Activated T-helper 1 cell treated with anti-CD3 and anti-CD28 coated beads, Interleukin-12 subunit alpha, Interleukin-12 subunit beta, Interleukin-2, Interleukin-4 antibody, amounts not matched to agents 30 ng/mL and 10 ng/mL and 1 ng/mL, durations not matched to agents 14 hours and 24 hours and 36 hours (primary cell): ENCODE data around the gene ADAMTS10. TPM values are rescaled to one million over a fixed set of nuclear protein-coding genes. Genes with fewer than 3 reads are reported as not detected.
"Not testable (repeated sequence)": the region's sequence is repeated elsewhere in the genome, so short reads cannot be mapped to it uniquely, and the experiment has no call there.

Experiments used
- DNase-seq: peaks from one replicate; pipeline ENCODE4 v3.0.0; 2021; ENCODE audit warnings: low spot score
- H3K27ac Mint-ChIP-seq: one replicate; pipeline ENCODE4 v1.8.0; 2021; ENCODE audit warnings: mild to moderate bottlenecking, mixed read lengths
- H3K27me3 Mint-ChIP-seq: one replicate; pipeline ENCODE4 v1.8.0; 2022; ENCODE audit warnings: mild to moderate bottlenecking, moderate library complexity, mixed read lengths; ENCODE audit not compliant: insufficient read depth
- H3K36me3 Mint-ChIP-seq: one replicate; pipeline ENCODE4 v1.8.0; 2021; ENCODE audit warnings: low read depth, mixed read lengths
- H3K4me1 Mint-ChIP-seq: one replicate; pipeline ENCODE4 v1.8.0; 2021; ENCODE audit warnings: low read depth, mixed read lengths
- H3K4me3 Mint-ChIP-seq: one replicate; pipeline ENCODE4 v1.8.0; 2021; ENCODE audit warnings: mild to moderate bottlenecking, moderate library complexity, mixed read lengths
- H3K9me3 Mint-ChIP-seq: one replicate; pipeline ENCODE4 v1.8.0; 2021; ENCODE audit warnings: mixed read lengths
- intact Hi-C: fragments of 100-400 bp; cut with micrococcal nuclease; formaldehyde crosslinking; loops from one replicate; pipeline ENCODE4 v1.15.1; 2024
- total RNA-seq: library from RNA; stranded (reverse); gene quantifications from 2 replicates; pipeline ENCODE4 v1.2.3, GENCODE V29; 2022

ADAMTS10 gene
- total RNA-seq, 1 donor from 2014 or later = 3.3 TPM

- Mint-ChIP-seq H3K27ac (no peak overlapping the region), H3K36me3 (no peaks in the 10 kb centered on the region), H3K9me3 (no peaks in the 10 kb centered on the region), H3K27me3 (peaks cover 14% of the 10 kb centered on the region), H3K4me1 (no peaks in the 10 kb centered on the region), H3K4me3 (no peak overlapping the region)
- DNase-seq = no peak
- intact Hi-C loops = no loop called here
Observed at GRCh38 chr19:8639821-8640401, 29.4 kb upstream of the ADAMTS10 start.

DNA sequence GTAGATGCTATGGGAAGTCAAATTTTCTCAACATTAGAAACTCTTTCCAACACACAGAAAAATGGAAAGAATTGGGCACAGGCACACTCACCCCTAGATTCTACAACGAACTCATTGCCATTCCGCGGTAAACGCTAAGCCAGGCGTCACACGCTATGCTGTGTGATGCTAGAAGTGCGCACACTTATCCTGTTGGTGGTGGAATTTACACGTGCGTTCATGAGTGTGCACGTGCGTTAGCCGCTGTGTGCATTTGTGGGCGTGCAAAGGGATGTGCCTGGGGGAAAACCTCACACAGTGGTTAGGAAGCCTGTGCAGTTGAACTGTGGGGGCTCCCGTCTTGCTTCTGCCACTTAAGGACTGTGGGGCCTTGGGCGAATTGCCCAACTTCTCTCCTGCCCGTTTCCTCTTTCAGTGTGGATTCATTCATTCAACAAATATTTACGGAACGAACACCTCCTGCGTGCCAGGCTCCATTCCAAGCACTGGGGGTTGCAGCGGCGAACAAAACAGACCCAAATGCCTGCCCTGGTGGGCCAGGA is 27.6 kb upstream of the ADAMTS10 start:
- H3K36me3 Mint-ChIP-seq = no peaks in the 10 kb centered on the region
- DNase-seq = no peak
- H3K9me3 Mint-ChIP-seq = no peaks in the 10 kb centered on the region
- H3K27ac Mint-ChIP-seq = no peak overlapping the region
- intact Hi-C loops = no loop called here
- H3K4me3 Mint-ChIP-seq = no peak overlapping the region
- no peaks in the 10 kb centered on the region for H3K4me1 Mint-ChIP-seq
- peaks cover 12% of the 10 kb centered on the region for H3K27me3 Mint-ChIP-seq

- H3K27ac Mint-ChIP-seq, H3K36me3 Mint-ChIP-seq, H3K4me3 Mint-ChIP-seq, H3K4me1 Mint-ChIP-seq, DNase-seq, intact Hi-C loops, H3K9me3 Mint-ChIP-seq: not testable (repeated sequence)
- peaks cover 12% of the 10 kb centered on the region for H3K27me3 Mint-ChIP-seq
Observed at GRCh38 chr19:8637070-8637469, 26.6 kb upstream of the ADAMTS10 start.

- Mint-ChIP-seq H3K27ac (no peak overlapping the region), H3K4me3 (no peak overlapping the region), H3K36me3 (no peaks in the 10 kb centered on the region)
Observed at GRCh38 chr19:8635422-8635821, 24.9 kb upstream of the ADAMTS10 start.

DNA sequence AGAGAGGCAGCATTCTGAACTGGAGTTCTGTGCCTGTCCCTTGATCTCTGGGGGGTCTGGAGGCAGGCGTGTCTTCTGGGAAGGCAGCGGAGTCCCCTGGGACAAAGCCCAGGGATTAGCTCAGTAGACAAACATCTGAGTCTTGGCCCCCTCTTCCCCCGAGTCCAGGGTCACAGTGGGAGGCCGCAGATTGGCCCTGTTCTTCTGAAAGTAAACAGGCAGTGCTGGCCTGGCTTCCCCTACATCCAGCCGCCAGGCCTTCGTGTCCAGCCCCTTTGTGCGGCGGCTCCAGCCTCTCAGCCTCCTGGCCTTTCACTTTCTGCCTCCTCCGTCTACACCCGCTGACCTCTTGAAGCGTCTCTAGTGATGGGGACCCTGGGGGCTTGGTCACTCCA is 20.9 kb upstream of the ADAMTS10 start:
- Mint-ChIP-seq H3K4me1 (no peaks in the 10 kb centered on the region), H3K36me3 (no peaks in the 10 kb centered on the region), H3K27me3 (peaks cover 4% of the 10 kb centered on the region), H3K4me3 (no peak overlapping the region), H3K27ac (no peak overlapping the region), H3K9me3 (no peaks in the 10 kb centered on the region)
- intact Hi-C loops = no loop called here
- no peak for DNase-seq

More at GRCh38 chr19:8635422-8635821, 24.9 kb upstream of the ADAMTS10 start:
- no peak for DNase-seq
- peaks cover 13% of the 10 kb centered on the region for H3K27me3 Mint-ChIP-seq
- no peaks in the 10 kb centered on the region for H3K9me3 Mint-ChIP-seq
- no peaks in the 10 kb centered on the region for H3K4me1 Mint-ChIP-seq
- intact Hi-C loops = no loop called here

DNA sequence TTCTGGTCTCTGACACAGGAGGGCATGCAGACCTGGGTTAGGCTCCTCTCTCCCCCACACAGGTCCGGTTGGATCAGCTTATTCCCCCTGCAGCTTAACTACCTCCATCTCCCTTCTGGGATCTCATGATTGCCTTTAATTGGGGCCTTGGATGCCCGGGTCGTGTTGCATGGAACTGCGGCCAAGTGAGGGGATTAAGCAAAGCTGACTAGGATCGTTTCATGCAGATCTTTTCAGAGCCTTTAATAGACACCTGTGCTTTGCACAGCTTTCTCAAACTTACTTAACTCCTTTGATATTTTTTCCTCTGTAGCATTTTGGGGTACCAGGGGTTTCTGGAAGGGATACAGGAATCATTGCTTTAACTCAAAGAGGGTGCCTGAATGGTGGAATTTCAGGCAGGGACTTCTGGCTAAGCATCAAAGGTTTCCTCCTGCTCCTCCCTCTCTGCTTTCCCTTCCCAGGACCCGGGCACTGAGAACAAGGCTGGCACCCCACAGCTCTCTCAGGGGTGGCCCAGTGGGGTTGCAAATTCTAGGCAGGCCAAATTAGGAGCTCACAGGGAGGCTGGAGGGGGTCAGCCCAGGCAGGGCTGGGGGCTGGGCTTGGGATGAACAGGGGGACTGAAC is 20.4 kb upstream of the ADAMTS10 start:
- H3K4me1 Mint-ChIP-seq = no peaks in the 10 kb centered on the region
- no peaks in the 10 kb centered on the region for H3K9me3 Mint-ChIP-seq
- no peak for DNase-seq
- intact Hi-C loops = no loop called here
- H3K27me3 Mint-ChIP-seq = peaks cover 4% of the 10 kb centered on the region
- no peak overlapping the region for H3K4me3 Mint-ChIP-seq
- no peak overlapping the region for H3K27ac Mint-ChIP-seq
- no peaks in the 10 kb centered on the region for H3K36me3 Mint-ChIP-seq

- intact Hi-C loops = no loop called here
- H3K27ac Mint-ChIP-seq = no peak within 1 kb of the TSS
Observed at GRCh38 chr19:8629996-8630683, 19.6 kb upstream of the ADAMTS10 start, which contains the start of gene NFILZ. Gene NFILZ (plus strand): TSS chr19:8630633. CDS start chr19:8676766, 46,133 bp downstream.

DNA sequence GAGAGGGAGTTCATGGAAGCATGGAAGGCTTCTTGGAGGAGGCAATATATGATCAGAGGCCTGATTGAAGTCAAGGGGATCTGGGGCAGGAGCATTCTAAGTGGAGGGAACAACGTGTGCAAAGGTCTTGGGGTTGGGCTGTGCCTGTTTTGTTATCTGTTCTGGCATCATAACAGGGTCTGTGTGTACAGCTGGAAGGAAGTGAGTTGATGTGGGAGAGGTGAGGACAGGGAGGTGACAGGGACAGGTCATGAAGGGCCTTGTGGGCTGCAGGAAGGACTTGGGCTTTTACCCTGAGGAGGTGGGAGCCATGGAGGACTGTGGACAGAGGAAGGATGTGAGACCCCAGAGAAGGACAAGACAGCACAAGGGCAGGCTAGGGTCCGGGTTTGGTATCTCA is 18.7 kb upstream of the ADAMTS10 start:
- no peak for DNase-seq
- Mint-ChIP-seq H3K36me3 (no peaks in the 10 kb centered on the region), H3K27me3 (peaks cover 2% of the 10 kb centered on the region), H3K27ac (no peak overlapping the region), H3K4me1 (no peaks in the 10 kb centered on the region), H3K9me3 (no peaks in the 10 kb centered on the region), H3K4me3 (no peak overlapping the region)
- intact Hi-C loops = no loop called here

More at GRCh38 chr19:8629996-8630683, 19.6 kb upstream of the ADAMTS10 start, which contains the start of gene NFILZ:
- H3K9me3 Mint-ChIP-seq = no peaks in the 10 kb centered on the region
- DNase-seq = no peak
- H3K36me3 Mint-ChIP-seq = no peaks in the 10 kb centered on the region
- no peak within 1 kb of the TSS for H3K4me3 Mint-ChIP-seq
- peaks cover 2% of the 10 kb centered on the region for H3K27me3 Mint-ChIP-seq
- no peaks in the 10 kb centered on the region for H3K4me1 Mint-ChIP-seq

- peaks cover 2% of the 10 kb centered on the region for H3K27me3 Mint-ChIP-seq
- intact Hi-C loops = no loop called here
Observed at GRCh38 chr19:8626842-8627241, 16.3 kb upstream of the ADAMTS10 start.

DNA sequence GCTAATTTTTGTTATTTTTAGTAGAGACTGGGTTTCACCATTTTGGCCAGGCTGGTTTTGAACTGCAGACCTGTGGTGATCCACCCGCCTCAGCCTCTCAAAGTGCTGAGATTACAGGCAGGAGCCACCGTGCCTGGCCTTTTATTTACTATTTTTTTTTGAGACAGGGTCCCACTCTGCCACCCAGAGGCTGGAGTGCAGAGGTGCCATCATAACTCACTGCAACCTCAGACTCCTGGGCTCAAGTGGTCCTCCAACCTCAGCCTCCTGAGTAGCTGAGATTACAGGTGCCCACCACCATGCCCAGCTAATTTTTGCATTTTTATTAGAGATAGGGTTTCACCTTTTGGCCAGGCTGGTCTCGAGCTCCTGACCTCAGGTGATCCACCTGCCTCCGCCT is 12.4 kb upstream of the ADAMTS10 start:
- H3K4me3 Mint-ChIP-seq, H3K9me3 Mint-ChIP-seq, H3K4me1 Mint-ChIP-seq, DNase-seq, intact Hi-C loops, H3K27ac Mint-ChIP-seq, H3K36me3 Mint-ChIP-seq, H3K27me3 Mint-ChIP-seq: not testable (repeated sequence)

More at GRCh38 chr19:8626842-8627241, 16.3 kb upstream of the ADAMTS10 start:
- H3K9me3 Mint-ChIP-seq = no peaks in the 10 kb centered on the region
- no peak overlapping the region for H3K4me3 Mint-ChIP-seq
- H3K27ac Mint-ChIP-seq = no peak overlapping the region
- DNase-seq = no peak
- no peaks in the 10 kb centered on the region for H3K4me1 Mint-ChIP-seq
- H3K36me3 Mint-ChIP-seq = no peaks in the 10 kb centered on the region

DNA sequence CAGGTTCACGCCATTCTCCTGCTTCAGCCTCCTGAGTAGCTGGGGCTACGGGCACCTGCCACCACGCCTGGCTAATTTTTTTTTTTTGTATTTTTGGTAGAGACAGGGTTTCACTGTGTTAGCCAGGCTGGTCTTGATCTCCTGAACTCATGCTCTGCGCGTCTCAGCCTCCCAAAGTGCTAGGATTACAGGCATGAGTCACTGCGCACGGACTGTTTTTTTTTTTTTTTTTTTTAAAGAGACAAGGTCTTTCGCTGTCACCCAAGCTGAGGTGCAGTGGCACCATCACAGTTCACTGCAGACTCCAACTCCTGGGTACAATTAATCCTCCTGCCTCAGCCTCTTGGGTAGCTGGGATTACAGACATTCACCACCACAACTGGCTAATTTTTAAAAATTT is 8.2 kb upstream of the ADAMTS10 start:
- H3K4me3 Mint-ChIP-seq = no peak overlapping the region
- H3K36me3 Mint-ChIP-seq = no peaks in the 10 kb centered on the region
- intact Hi-C loops = no loop called here
- peaks cover 8% of the 10 kb centered on the region for H3K27me3 Mint-ChIP-seq
- peaks cover 5% of the 10 kb centered on the region for H3K4me1 Mint-ChIP-seq
- H3K27ac Mint-ChIP-seq = no peak overlapping the region
- H3K9me3 Mint-ChIP-seq = no peaks in the 10 kb centered on the region
- DNase-seq = no peak

DNA sequence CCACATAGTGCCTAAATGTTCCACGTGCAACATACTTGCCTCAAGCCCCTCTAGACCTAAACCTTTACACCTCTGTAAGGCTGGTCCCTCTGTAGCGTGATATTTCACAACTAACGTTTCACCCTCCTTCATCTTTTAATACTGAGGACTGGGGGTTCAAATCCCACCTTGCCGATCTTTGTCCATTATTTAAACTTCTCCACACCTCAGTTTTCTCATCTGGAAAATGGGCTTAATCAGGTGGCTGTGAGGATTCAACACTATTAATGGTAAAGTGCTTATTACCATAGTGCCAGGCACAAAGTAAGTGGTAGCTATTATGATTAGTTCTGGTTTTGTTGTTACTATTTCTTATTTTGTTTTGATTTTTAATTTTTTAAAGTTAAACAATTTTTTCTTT is 7.5 kb upstream of the ADAMTS10 start:
- Mint-ChIP-seq H3K4me3 (no peak overlapping the region), H3K27ac (no peak overlapping the region), H3K27me3 (peaks cover 8% of the 10 kb centered on the region), H3K36me3 (no peaks in the 10 kb centered on the region), H3K4me1 (peaks cover 5% of the 10 kb centered on the region), H3K9me3 (no peaks in the 10 kb centered on the region)
- intact Hi-C loops = no loop called here
- DNase-seq = no peak

GRCh38 chr19:8617325-8617724 is 6.8 kb upstream of the ADAMTS10 start:
- H3K27ac Mint-ChIP-seq, H3K9me3 Mint-ChIP-seq, H3K4me3 Mint-ChIP-seq, H3K36me3 Mint-ChIP-seq, DNase-seq, H3K27me3 Mint-ChIP-seq, intact Hi-C loops, H3K4me1 Mint-ChIP-seq: not testable (repeated sequence)
